DND-41 (cell line): ENCODE data around the gene C4BPB.

Source experiments
- ATAC-seq: fragments of 200-7000 bp; cut with Tn5 transposase; 3 replicates; pipeline ENCODE4 v1.9.1; 2021; ENCODE audit warnings: low read depth; ENCODE audit not compliant: insufficient read depth
- DNase-seq: peaks from one replicate; pipeline ENCODE4 v3.0.0-alpha.2; 2020
- H2AFZ ChIP-seq: 2 replicates; pipeline ENCODE4 v1.6.0; 2012; ENCODE audit warnings: low read depth, low read length
- H3K27ac ChIP-seq: 2 replicates; pipeline ENCODE4 v1.5.1; 2012; ENCODE audit warnings: low read length, inconsistent platforms
- H3K27me3 ChIP-seq: fragments of 200-600 bp; sonication (generic); 2 replicates; pipeline ENCODE4 v1.6.0; 2012; ENCODE audit warnings: low read length, mild to moderate bottlenecking, inconsistent platforms; ENCODE audit not compliant: insufficient read depth, poor library complexity
- H3K36me3 ChIP-seq: 2 replicates; pipeline ENCODE4 v1.5.1; 2012; ENCODE audit warnings: low read length, inconsistent platforms; ENCODE audit not compliant: insufficient read depth
- H3K4me1 ChIP-seq: 2 replicates; pipeline ENCODE4 v1.5.1; 2012; ENCODE audit warnings: mild to moderate bottlenecking, low read length; ENCODE audit not compliant: insufficient read depth
- H3K4me2 ChIP-seq: 2 replicates; pipeline ENCODE4 v1.6.0; 2012; ENCODE audit warnings: mild to moderate bottlenecking, moderate library complexity, low read length, inconsistent platforms; ENCODE audit not compliant: insufficient read depth
- H3K4me3 ChIP-seq, 2 experiments: fragments of 200-600 bp in 1 of 2; shearing (Covaris generic) in 1 of 2; 2 replicates each; pipeline ENCODE4 v1.5.1; 2012 to 2016; ENCODE audit warnings: inconsistent platforms in 2 of 2, low read length in 2 of 2, mild to moderate bottlenecking in 2 of 2, low read depth in 1 of 2, moderate library complexity in 1 of 2
- H3K79me2 ChIP-seq: 2 replicates; pipeline ENCODE4 v1.6.0; 2012; ENCODE audit warnings: low read length, inconsistent platforms; ENCODE audit not compliant: insufficient read depth
- H3K9ac ChIP-seq: 2 replicates; pipeline ENCODE4 v1.6.0; 2012; ENCODE audit warnings: low read depth, mild to moderate bottlenecking, inconsistent platforms, low read length, moderate library complexity
- H3K9me3 ChIP-seq: 2 replicates; pipeline ENCODE4 v1.5.1; 2012; ENCODE audit warnings: low read length, moderate library complexity, mild to moderate bottlenecking, inconsistent platforms; ENCODE audit not compliant: insufficient read depth, severe bottlenecking
- H4K20me1 ChIP-seq: 2 replicates; pipeline ENCODE4 v1.6.0; 2012; ENCODE audit warnings: low read length; ENCODE audit not compliant: insufficient read depth
- CTCF ChIP-seq: IDR thresholded peaks from 2 replicates; pipeline ENCODE4 v1.5.1; 2012; ENCODE audit warnings: borderline replicate concordance, low read length, moderate library complexity, mild to moderate bottlenecking; ENCODE audit not compliant: poor library complexity, severe bottlenecking; ENCODE audit errors: extremely low read depth
- EZH2 ChIP-seq: IDR thresholded peaks from 3 replicates; pipeline ENCODE4 v1.6.1; 2012; ENCODE audit warnings: borderline replicate concordance, low read depth, mild to moderate bottlenecking, moderate library complexity, low read length, inconsistent platforms; ENCODE audit not compliant: severe bottlenecking

Gene C4BPB

GRCh38 chr1:207112616-207113296 is 24.1 kb downstream of the C4BPB start:
- no peak for ATAC-seq
- TF ChIP-seq CTCF (no peak), EZH2 (no peak)
- no peak overlapping the region for H3K27ac ChIP-seq
- DNase-seq = no peak
- no peak overlapping the region for H3K4me2 ChIP-seq
- no peaks in the 10 kb centered on the region for H3K4me1 ChIP-seq
- no peak overlapping the region for H3K4me3 ChIP-seq
- H2AFZ ChIP-seq = no peak overlapping the region
- H3K9ac ChIP-seq = no peak overlapping the region
- H3K36me3 ChIP-seq = no peaks in the 10 kb centered on the region
- H3K9me3 ChIP-seq = no peaks in the 10 kb centered on the region
- H4K20me1 ChIP-seq = no peaks in the 10 kb centered on the region
- H3K27me3 ChIP-seq = no peaks in the 10 kb centered on the region
- H3K79me2 ChIP-seq = no peaks in the 10 kb centered on the region

GRCh38 chr1:207115269-207115668 is 26.6 kb downstream of the C4BPB start:
- H3K79me2 ChIP-seq = no peaks in the 10 kb centered on the region
- no peak overlapping the region for H2AFZ ChIP-seq
- no peak overlapping the region for H3K27ac ChIP-seq
- DNase-seq = no peak
- no peaks in the 10 kb centered on the region for H4K20me1 ChIP-seq
- H3K4me3 ChIP-seq = no peak overlapping the region
- no peaks in the 10 kb centered on the region for H3K27me3 ChIP-seq
- no peaks in the 10 kb centered on the region for H3K4me1 ChIP-seq
- no peak overlapping the region for H3K9ac ChIP-seq
- no peaks in the 10 kb centered on the region for H3K36me3 ChIP-seq
- TF ChIP-seq CTCF = no peak
- no peak for TF ChIP-seq EZH2
- no peak for ATAC-seq
- H3K9me3 ChIP-seq = no peaks in the 10 kb centered on the region
- H3K4me2 ChIP-seq = no peak overlapping the region

GRCh38 chr1:207124389-207124788 is 35.7 kb downstream of the C4BPB start:
- H3K4me1 ChIP-seq = peaks cover 7% of the 10 kb centered on the region; the same call in 1 of the 2 replicates
- H3K9me3 ChIP-seq = peaks cover 9% of the 10 kb centered on the region
- H3K9ac ChIP-seq = no peak overlapping the region
- no peaks in the 10 kb centered on the region for H4K20me1 ChIP-seq
- no peak overlapping the region for H3K4me2 ChIP-seq
- H3K4me3 ChIP-seq = no peak overlapping the region
- TF ChIP-seq CTCF (no peak), EZH2 (no peak)
- ATAC-seq (no peak), DNase-seq (no peak)
- no peak overlapping the region for H3K27ac ChIP-seq
- no peaks in the 10 kb centered on the region for H3K79me2 ChIP-seq
- no peak overlapping the region for H2AFZ ChIP-seq
- no peaks in the 10 kb centered on the region for H3K36me3 ChIP-seq
- H3K27me3 ChIP-seq = no peaks in the 10 kb centered on the region
